ENCODE data around the gene MPST.

Gene MPST

DNA sequence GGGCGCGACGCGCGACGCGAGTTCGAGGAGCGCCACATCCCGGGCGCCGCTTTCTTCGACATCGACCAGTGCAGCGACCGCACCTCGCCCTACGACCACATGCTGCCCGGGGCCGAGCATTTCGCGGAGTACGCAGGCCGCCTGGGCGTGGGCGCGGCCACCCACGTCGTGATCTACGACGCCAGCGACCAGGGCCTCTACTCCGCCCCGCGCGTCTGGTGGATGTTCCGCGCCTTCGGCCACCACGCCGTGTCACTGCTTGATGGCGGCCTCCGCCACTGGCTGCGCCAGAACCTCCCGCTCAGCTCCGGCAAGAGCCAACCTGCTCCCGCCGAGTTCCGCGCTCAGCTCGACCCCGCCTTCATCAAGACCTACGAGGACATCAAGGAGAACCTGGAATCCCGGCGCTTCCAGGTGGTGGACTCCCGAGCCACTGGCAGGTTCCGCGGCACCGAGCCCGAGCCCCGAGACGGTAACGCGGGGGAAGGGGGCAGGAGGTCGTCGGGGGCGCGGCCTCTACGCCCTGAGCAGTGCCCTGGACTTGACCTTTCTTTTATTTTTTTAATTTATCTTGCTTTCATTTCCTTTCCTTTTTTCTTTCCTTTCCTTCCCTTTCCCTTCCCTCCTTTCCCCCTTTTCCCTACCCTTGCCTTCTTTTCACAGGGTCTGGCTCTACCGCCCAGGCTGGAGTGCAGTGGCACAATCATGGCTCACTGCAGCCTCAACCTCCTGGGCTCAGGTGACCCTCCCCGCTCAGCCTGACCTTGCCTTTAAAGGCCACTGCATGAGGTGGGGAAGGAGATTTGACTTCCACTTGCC, 5.0 kb downstream of the MPST start:
- DNase-seq = no peak

DNA sequence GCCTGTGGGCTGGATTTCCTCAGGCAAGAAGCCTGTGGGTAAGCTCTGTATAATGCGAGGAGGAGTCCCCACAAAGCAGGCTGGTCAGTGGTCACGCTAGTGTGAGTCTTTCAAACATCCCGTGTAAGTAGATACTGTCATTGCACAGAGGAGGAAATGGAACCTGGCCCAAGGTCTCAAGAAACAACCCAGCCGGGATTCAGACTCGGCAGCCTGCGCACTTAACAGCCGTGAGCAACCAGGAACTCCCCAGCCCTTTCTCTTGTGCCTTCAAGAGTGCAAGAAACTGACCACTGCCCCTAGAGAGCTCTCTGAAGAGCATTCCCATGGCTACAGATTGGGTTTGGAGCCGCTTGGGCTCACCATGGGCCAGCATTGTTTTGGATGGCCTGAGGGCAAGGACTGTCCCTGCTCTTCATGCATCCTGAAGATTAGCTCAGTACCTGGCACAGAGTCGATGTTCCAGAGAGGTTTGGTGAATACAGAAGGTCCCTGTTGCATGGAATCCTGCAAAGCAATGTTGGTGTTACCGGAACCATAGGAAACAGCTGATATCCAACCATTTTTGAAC, 6.0 kb downstream of the MPST start:
- no peak for DNase-seq

DNA sequence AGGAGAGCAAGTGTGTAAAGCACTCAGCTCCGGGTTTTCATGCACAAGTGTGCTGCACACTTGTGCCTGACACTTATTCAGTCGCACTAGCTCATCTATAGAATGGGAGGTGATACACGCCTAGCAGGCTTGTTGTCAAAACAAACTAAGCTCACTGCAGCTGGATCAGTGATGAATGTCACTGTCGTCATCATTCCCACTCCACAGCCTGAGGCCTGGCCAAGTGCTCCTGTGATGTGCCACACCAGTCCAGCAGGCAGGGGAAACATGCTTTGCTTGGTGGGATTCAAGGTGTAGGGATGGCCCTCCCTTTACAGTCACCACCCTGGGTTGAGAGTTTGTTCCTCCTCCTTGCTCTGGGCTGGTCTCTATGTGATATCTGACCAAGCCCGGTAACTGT, 6.8 kb downstream of the MPST start:
- no peak for DNase-seq

DNA sequence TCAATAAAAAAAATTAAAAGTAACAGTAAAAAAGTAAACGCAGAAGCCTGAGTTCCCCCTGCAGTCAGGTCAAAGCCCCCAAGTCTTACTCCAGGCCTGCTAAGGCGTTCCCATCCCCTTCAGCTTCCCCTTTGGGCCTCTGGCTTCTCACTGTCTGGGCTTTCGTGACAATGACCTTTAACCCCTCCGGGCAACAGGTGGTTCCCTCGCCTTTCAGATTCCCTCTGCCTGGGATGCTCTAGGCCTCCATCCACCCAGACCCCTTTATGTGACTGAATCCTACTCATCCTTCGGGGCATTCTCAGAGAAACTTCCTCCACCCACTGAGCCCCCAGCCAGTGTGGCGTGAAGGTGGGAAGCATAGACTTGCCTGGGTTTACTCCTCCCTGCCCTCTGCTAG, 8.0 kb downstream of the MPST start:
- no peak for DNase-seq

DNA sequence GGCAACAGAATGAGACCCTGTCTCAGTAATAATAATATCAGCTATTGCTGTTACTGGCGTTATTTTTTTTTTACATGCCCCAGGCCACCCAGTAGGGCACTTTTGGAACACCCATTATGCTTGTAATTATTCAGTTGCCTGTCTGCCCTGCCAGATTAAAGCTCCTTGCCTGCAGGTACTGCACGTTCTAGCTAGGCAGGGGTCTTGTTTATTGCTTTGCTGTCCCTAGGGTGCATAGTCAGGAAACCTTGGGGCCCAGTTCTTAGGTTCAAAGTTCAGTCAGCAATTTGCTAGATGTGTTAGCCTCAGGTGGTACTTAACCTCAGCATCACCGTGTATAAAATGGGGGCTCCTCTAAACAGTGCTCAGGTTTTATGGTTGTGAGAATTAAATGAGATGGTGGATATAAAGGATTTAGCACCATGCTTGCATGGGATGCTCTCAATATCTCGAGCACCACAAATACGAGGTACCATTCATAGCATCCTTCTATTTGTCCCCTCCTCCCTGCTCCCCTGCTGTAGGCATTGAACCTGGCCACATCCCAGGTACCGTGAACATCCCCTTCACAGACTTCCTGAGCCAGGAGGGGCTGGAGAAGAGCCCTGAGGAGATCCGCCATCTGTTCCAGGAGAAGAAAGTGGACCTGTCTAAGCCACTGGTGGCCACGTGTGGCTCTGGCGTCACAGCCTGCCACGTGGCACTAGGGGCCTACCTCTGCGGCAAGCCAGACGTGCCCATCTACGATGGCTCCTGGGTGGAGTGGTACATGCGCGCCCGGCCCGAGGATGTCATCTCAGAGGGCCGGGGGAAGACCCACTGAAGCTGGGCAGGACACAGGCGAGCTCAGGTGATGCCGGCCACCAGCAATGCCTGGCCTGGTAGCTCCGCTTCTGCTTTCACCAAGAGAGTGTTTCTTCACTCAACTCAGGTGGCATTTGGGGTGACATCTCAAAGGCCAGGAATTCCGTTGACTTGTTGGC, 9.4 kb downstream of the MPST start:
- DNase-seq = no peak

DNA sequence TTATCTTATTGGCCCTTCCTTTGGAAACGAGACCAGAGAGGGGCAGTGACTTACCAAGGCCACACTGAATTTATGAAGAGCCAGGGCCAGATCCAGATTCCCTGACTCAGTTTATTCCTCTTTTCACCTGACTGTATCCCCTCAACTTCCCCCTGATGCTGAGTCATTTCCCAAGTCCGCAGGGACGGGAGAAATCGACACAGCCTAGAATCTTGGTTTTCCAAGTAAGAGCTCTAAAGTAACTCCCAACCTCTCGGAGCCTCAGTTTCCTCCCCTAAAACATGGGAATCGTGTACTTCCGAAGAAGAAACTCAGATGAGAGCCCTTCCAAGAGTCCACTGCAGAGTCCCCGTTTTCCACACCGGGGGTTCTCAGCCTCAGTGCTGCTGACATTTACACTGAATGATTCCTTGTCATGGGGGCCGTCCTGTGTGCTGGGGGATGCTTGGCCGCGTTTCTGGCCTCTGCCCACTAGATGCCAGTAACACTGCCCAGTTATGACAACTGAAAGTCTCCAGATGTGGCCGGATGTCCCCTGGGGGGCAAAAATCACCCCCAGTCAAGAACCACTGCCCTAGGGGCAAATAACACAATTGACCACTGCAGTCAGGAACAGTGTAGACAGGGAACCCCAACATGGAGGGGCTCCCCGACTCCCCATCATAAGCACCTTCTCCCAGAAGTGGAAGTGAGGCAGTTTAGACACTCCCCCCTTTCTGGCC, 11.2 kb downstream of the MPST start:
- no peak for DNase-seq

DNA sequence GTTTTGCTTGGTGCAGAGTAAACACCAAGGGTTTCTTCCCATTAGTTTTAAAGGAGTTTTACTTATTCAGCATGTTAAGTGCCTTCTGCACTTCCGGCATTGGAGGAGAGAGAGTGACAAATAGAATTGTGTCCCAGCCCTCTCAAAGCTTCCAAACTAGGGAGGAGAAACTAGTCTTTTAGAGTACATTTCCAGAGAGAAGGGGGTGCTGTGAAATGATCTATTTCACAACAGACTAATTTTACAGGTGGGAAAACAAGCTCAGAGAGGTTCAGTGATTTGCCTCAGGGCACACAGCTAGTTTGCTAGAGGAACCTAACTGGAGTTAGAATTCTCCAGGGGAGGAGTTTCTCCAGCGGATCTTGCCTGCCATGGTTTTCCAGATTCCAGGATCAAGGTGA, 12.6 kb downstream of the MPST start:
- DNase-seq = no peak

DNA sequence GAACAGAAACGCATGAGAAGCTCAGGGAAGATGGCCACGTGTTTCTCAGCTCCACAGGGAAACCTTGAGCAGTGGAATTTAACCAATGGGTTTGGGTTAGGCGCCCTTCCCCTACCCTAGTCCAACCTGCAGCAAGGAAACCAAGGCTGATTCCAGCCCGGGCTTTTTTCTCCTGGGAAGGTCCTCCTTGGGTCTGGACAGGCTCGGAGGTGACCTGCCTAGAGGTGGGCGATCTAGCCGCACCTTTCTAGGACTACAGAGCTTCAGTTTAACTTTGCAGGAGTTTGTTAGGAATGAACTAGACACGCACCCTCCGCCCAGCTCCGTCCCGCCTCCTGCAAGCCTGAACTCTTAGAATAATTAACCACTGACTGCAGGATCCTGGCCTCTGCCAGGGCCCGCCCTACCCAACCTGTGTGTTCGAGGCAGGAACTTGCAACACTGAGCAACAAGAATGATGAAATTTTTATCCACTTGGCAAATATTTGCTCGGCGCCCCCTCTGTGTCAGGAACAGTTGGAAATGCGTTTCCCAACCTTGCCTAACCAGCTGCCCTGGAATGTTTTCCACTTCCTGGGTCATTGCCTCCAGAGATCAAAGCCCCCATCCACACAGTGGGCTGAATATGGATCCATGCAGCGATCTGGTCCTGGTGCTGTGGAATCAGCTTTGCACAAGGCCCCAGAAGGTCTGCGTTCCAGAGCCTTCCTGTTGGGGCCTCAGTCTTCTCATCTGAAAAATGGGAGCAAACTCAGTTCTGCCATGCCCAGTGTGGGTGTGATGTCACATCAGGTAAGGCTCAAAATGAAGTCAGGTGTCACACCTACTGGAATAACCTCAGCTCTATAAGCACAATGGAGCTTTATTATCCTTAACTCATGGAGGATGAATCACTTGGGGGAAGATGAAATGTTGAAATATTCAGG, 13.3 kb downstream of the MPST start:
- DNase-seq = no peak

DNA sequence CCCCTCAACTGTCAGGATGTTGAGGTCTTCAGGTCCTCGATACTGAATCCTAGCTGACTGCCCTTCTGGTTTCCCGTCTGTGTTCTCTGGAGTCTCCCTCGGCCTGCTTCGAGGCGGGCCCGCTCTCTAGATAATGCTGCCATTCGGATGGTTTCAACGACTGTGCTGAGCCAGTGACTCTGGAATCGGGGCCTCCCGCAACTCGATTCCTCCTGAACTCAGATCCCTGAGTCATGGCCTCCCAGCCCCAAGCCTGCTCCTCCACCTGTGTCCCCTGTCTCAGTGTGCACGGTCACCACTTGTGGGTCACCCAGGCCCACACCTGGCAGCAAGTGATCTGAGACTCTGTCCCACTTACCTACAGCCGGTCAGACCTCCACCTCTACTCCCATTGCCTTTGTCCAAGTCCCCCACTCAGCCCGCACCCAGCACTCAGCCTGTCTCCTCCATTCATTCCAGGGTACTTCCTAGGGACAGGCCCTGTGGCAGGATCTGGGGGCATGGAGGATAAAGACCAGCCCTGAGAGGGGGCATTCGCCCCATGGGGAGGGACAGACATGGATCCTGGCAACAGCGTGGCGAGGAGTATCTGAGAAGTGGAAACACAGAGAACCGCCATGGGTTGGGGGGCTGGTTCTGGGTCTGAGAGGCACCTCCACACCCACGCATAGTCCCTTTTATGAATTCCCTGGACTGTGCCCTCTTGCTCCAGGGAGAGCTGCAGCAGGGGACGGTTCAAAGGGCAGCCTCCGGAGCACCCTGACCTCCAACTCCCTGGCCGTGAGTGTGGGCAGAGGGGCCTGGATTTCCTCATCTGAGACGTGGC, 14.3 kb downstream of the MPST start:
- DNase-seq = no peak

DNA sequence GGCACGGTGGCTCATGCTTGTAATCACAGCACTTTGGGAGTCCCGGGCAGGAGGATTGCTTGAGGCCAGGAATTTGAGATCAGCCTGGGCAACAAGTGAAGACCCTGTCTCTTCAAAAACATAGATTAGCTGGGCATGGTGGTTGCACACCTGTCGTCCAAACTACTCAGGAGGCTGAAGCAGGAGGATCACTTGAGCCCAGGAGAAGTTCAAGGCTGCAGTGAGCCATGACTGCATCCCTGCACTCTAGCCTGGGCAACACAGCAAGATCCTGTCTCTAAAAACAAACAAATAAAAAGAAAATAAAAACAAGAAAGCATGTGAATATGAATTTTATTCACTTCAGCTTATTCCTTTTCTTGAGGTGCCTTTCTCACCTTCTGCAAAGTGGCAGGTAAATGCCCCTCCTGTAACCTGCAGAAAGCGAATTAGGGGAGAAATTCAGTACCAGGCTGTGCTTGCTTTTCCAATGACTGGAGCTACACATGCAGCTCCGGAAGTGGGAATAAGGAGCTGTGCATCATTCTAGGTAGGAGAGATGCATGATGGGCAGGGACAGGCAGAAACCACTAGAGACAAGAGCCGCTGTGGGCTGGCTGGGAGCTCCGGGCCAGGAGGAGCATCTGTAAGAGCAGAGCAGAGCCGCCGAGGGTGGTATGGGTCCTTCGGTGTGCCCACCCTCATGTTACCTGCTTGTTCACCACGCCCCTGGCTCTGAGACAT, 17.3 kb downstream of the MPST start:
- DNase-seq = no peak

DNA sequence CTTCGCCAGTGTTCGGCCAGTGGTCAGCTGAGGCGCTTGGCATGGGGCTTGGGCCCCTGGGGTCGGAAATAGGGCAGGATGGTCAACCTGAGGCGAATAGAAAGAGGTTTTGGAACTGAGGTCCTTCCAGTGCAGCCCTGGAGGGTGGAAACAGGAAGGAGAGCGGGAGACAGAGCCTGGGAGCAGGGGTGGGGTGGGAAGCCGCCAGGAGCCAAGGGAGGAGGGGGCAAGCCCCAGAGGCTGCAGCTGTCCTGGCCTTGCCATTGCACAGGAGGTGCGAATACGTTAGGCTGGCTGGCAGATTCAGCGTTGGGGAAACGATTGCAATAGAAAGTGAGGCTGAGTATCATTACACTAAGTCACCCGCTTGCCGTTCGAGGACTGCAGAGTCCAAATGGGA, 18.1 kb downstream of the MPST start:
- DNase-seq = no peak

DNA sequence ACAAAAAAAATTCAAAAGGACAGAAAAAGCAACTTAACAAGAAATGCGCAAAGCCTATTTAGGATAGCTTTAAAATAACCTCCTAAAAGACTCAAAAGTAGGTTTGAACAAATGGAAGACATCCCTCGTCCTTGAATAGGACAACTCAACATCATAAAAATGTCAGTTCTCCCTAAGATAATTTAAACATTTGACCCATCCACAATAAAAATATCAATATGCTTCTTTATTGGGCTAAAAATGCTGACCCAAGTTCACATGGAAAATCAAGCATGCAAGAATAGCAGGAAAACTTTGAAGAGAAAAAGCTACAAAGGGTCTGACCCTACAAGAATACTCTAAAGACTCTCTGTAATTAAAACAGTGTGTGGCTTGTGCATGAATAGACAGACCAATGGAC, 19.9 kb downstream of the MPST start:
- DNase-seq = no peak

DNA sequence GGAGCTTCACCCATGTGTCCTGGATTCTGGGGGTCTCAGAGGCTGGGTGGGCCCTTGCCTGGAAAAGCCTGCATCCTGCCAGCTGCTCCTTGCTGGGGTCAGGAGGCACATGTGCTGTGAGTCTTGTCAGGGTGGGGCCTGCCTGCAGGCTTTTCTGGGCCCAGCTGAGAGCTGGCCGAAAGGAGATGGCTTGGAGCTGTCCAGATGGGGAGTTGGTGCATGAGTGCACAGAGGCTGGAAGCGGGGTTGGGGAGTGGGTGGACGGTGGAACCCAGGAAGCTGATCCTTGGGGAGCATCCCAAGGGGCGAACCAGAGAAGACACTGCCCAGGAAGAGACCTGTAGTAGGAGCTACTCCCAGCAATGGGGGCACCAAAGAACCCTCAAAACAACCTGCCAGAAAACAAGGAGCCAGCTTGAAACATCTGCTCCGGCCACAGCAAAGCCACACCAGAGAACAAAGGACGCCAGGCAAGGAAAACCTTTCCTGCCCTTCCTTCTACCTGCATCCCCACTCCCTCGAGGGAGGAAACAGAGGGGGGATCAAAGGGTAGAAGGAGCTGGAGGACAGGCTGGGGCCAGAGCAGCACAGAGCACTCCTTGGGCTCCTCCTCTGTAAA, 23.8 kb downstream of the MPST start:
- DNase-seq = no peak

DNA sequence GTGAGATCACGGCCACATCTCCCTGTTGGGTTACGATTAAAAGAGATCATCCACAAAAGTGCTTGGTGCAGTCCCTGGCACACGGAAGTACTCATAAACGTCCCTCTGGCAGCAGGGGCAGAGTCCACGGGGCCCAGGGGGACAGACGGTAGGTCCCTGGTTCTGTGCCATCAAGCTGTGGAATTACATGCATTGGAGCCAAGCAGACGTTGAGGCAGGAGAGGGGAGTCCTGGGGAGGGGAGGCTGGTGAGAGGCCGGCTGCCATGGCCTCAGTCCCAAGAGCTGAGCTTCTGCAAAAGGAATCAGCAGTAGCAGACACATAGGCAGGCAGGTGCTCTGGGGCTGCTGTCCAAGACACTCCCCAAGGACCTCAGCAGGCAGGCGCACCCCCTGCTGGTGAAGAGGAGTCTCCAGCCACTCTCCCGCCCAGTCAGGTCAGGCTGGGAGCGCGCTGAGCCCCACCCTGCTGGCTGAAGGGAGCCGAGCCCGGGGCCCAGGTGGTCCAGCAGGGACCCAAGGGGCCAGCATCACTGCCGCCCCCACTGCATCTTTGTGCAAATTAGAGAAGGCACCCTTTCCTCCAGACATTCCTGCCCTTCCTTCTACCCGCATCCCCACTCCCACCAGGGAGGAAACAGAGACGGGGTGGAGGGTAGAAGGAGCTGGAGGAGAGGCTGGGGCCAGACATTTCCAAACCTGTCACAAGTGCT, 24.4 kb downstream of the MPST start:
- DNase-seq = peak; percentile 45

DNA sequence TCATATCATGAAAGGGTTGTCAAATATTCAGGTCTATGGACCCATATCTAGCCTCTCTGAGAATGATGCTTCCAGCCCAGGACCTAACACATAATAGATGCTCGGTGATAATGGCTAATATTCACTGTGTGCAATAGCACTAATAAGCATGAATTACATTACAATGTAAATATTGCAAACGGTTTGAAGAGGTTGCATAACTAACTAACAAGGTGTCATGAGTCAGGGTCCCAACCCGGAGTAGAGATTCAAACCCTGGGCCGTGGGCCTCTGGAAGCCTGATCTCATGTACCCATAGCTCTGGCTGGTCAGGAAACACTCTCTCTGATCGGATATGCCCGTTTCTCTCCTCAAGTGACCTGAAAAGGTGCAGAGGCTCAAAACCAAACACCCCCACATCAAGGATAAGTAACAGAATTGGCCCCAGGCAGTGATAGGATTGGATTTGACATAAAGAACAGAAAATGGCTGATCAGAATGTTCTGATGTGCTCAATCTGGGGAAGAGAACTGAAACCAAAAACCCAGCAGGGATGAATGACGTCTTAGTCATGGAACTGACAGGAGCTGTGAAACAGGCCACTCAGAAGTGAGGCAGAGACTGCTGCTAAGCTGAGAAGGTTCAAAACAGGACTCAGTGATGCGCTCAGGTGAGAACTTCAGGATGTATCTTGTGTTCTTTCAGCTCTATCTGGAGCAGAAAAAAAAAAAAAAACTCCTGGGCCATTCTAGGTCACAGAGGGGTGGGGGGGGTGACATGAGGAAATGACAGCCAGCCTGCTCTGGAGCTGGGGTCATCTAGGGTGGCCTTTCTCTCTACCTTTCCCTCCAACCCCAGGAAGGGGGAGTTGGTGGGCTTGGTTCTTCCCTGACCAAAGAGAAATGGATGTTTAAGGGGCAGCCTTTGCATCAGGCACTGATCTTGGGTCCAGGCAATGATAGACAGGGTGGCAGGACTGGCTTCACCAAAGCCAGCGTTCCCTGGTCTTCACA, 25.4 kb downstream of the MPST start:
- no peak for DNase-seq

DNA sequence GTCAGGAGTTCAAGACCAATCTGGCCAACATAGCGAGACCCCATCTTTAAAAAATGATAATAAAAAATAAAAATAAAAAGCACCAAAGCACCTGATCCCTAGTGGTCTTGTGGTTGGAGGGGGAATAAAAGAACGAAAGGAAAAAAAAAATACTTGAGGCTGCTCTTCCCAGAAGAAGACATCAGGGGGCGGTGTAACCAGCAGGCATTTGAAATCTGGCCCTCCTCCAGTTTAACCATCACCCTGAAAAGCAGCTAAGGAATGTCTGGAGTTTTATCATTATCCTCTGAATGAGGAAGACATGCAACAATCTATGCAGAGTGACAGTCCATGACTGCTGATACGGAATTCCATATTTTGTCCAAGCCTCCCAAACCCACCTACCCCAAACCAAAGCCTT, 26.4 kb downstream of the MPST start:
- DNase-seq = no peak

DNA sequence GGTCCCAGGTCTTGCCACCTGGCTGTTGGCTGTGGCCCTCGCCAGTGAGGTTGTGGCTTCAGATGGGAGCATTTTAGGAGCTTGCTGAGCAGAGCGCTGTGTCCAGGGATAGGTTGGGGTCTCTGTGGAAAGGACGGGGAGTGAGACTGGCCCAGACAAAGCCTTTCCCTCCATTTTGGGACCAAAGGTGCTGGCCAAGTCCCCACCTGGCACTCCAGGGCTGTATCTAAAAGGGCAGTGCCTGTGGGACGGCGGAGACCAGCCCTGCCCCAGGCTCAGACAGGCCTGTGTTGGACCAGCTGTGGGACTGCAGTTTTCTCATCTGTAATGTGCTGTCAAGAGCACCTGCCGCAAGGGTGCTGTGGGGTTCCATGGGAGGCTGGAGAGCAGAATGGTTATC, 27.0 kb downstream of the MPST start:
- DNase-seq = no peak

DNA sequence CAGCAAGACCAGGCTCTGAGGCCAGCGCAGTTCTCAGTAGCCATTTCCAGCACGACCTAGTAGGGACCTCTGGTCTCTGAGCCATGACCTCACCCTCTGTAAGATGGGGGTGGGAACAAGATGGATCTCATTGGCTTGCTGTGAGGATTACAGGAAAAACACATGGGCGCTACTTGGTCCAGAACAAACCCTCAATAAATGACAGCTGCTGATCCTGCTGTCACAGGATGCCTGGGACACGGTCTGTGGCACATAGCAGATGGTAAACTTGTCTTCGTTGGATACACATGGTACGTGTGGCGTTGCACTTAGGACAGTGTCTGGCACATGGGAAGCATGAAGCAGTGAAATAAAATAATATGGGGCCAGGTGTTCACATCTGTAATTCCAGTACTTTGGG, 27.5 kb downstream of the MPST start:
- no peak for DNase-seq
